Endothelial cell of umbilical vein (primary cell): ENCODE results near the gene SNPH. TPM values are rescaled to one million over a fixed set of nuclear protein-coding genes. Genes with fewer than 3 reads are reported as not detected.

Experiments used
- BruUV-seq: library from RNA; stranded (reverse); fragments of 400-500 nt; replicated peaks from 2 replicates; lab custom pipeline; 2021; lab: Mats Ljungman, UMichigan
- CTCF ChIA-PET: fragments of 300-600, 350-600 bp; sonication (Branson Sonifier 250); formaldehyde crosslinking; loops from one replicate; lab custom pipeline; 2021; ENCODE audit warnings: antibody characterized with exemption, inconsistent platforms; lab: Charles Lee
- POLR2A ChIA-PET: fragments of 300-600, 350-600 bp; sonication (Branson Sonifier 250); formaldehyde crosslinking; loops from one replicate; lab custom pipeline; 2021; ENCODE audit warnings: antibody characterized with exemption, inconsistent platforms; lab: Charles Lee
- DNase-seq: peaks from one replicate; pipeline ENCODE4 v3.0.0-alpha.2; 2011; ENCODE audit warnings: low read depth, low spot score
- FAIRE-seq: peaks from 2 replicates; lab custom pipeline; 2011; peaks lifted over from hg19 to GRCh38; lab: Jason Lieb, UNC
- H2AFZ ChIP-seq: 2 replicates; pipeline ENCODE4 v1.6.0; 2012; ENCODE audit warnings: low read depth, low read length, control low read depth, inconsistent platforms
- H3K27ac ChIP-seq: 2 replicates; pipeline ENCODE4 v1.5.1; 2011; ENCODE audit warnings: low read depth, mild to moderate bottlenecking, control low read depth, low read length, moderate library complexity; ENCODE audit not compliant: insufficient read depth
- H3K27me3 ChIP-seq, 2 experiments: 2 replicates each; pipeline versions ENCODE4 v1.6.0 to v1.6.1; 2011; ENCODE audit warnings: low read length in 2 of 2, mixed read lengths in 1 of 2; ENCODE audit not compliant: control insufficient read depth in 2 of 2, insufficient read depth in 2 of 2
- H3K36me3 ChIP-seq, 2 experiments: 2 replicates in 1 of 2; 3 replicates in 1 of 2; pipeline ENCODE4 v1.5.1; 2011; ENCODE audit warnings: low read length in 2 of 2, mild to moderate bottlenecking in 1 of 2, moderate library complexity in 1 of 2; ENCODE audit not compliant: control insufficient read depth in 2 of 2, insufficient read depth in 2 of 2; ENCODE audit errors: extremely low read depth in 1 of 2
- H3K4me1 ChIP-seq: 3 replicates; pipeline ENCODE4 v1.5.1; 2011; ENCODE audit warnings: mild to moderate bottlenecking, low read length; ENCODE audit not compliant: control insufficient read depth, insufficient read depth; ENCODE audit errors: extremely low read depth
- H3K4me2 ChIP-seq: 2 replicates; pipeline ENCODE4 v1.6.1; 2011; ENCODE audit warnings: low read length, control low read depth, mixed read lengths; ENCODE audit not compliant: insufficient read depth
- H3K4me3 ChIP-seq, 3 experiments: fragments of 200-600 bp in 1 of 3; sonication (generic), shearing (Covaris generic) in 1 of 3; replicated peaks in 1 of 3; 2 replicates each; pipeline ENCODE4 v1.5.1; 2011 to 2016; ENCODE audit warnings: control low read depth in 3 of 3, low read length in 3 of 3, mild to moderate bottlenecking in 2 of 3, inconsistent platforms in 1 of 3, low read depth in 1 of 3, moderate library complexity in 1 of 3; ENCODE audit not compliant: insufficient read depth in 1 of 3
- H3K79me2 ChIP-seq: 2 replicates; pipeline ENCODE4 v1.6.0; 2012; ENCODE audit warnings: low read length, inconsistent platforms; ENCODE audit not compliant: control insufficient read depth, insufficient read depth
- H3K9ac ChIP-seq: replicated peaks from 2 replicates; pipeline ENCODE3; 2011; ENCODE audit warnings: low read length, control low read depth; ENCODE audit not compliant: insufficient read depth; ENCODE audit errors: extremely low read depth
- H3K9me1 ChIP-seq: replicated peaks from 3 replicates; pipeline ENCODE4 v1.6.0; 2011; ENCODE audit warnings: mild to moderate bottlenecking, low read length; ENCODE audit not compliant: control insufficient read depth, insufficient read depth; ENCODE audit errors: extremely low read depth
- H3K9me3 ChIP-seq: replicated peaks from 2 replicates; pipeline ENCODE4 v1.5.1; 2012; ENCODE audit warnings: low read length, inconsistent platforms; ENCODE audit not compliant: control insufficient read depth, insufficient read depth
- H4K20me1 ChIP-seq: replicated peaks from 2 replicates; pipeline ENCODE3; 2011; ENCODE audit warnings: mild to moderate bottlenecking, low read length; ENCODE audit not compliant: control insufficient read depth, insufficient read depth; ENCODE audit errors: extremely low read depth
- EZH2 ChIP-seq: IDR thresholded peaks from 2 replicates; pipeline ENCODE4 v1.6.1; 2012; ENCODE audit warnings: borderline replicate concordance, low read depth, mild to moderate bottlenecking, moderate library complexity, low read length, inconsistent platforms; ENCODE audit not compliant: severe bottlenecking
- FOS ChIP-seq: IDR thresholded peaks from 2 replicates; pipeline ENCODE4 v1.6.1; 2011; ENCODE audit warnings: mild to moderate bottlenecking, low read length, moderate library complexity, borderline replicate concordance; ENCODE audit not compliant: insufficient read depth
- GATA2 ChIP-seq: IDR thresholded peaks from 2 replicates; pipeline ENCODE4 v1.7.0; 2011; ENCODE audit warnings: low read depth, mild to moderate bottlenecking, moderate library complexity, mixed read lengths, low read length; ENCODE audit not compliant: insufficient read length, insufficient read depth
- JUN ChIP-seq: IDR thresholded peaks from 2 replicates; pipeline ENCODE4 v1.6.1; 2011; ENCODE audit warnings: borderline replicate concordance, low read depth; ENCODE audit not compliant: insufficient read length, insufficient read depth
- MYC ChIP-seq: IDR thresholded peaks from one replicate; pipeline ENCODE4 v1.6.1; 2011; ENCODE audit warnings: mild to moderate bottlenecking, low read depth, low read length
- POLR2A ChIP-seq: IDR thresholded peaks from 2 replicates; pipeline ENCODE4 v1.6.1; 2012; ENCODE audit warnings: low read depth, mild to moderate bottlenecking, control low read depth, low read length
- POLR2AphosphoS5 ChIP-seq: IDR thresholded peaks from 2 replicates; pipeline ENCODE4 v1.6.1; 2012; ENCODE audit warnings: low read depth, mild to moderate bottlenecking, control low read depth, low read length, moderate library complexity; ENCODE audit not compliant: insufficient read depth
- dilution Hi-C: fragments of 300-500 bp; cut with MboI; formaldehyde crosslinking; loops from one replicate; pipeline ENCODE4 v1.15.0; 2019; ENCODE audit warnings: low sequenced_read_pairs; ENCODE audit not compliant: extremely low pct_ligation_motif_present
- intact Hi-C: fragments of 100-400 bp; cut with micrococcal nuclease; formaldehyde crosslinking; loops from one replicate; pipeline ENCODE4 v1.10.0; 2022
- polyA plus RNA-seq, 4 experiments: library from polyadenylated mRNA; depleted of rRNA in 3 of 4; stranded (reverse) in 3 of 4; unstranded in 1 of 4; fragments of >200 nt; gene quantifications; 2 replicates each; pipeline versions ENCODE4 v1.2.1 to v1.2.3, GENCODE V29; 2011 to 2012; ENCODE audit warnings: missing spikeins in 1 of 4
- total RNA-seq: library from RNA; stranded (reverse); gene quantifications from 2 replicates; pipeline ENCODE4 v1.2.3, GENCODE V29; 2021
- TF ChIP-seq, protein P1 (sequence below): IDR thresholded peaks from 2 replicates; pipeline ENCODE4 v1.6.1; 2011; ENCODE audit not compliant: insufficient read depth, insufficient read length
- TF ChIP-seq, protein P2 (sequence below), 2 donors: IDR thresholded peaks; 1 replicate in 1 of 2; 2 replicates in 1 of 2; pipeline ENCODE4 v1.5.1; 2011; ENCODE audit warnings: low read length in 2 of 2, mild to moderate bottlenecking in 2 of 2, moderate library complexity in 2 of 2, control low read depth in 1 of 2, inconsistent platforms in 1 of 2, low read depth in 1 of 2; ENCODE audit not compliant: insufficient read depth in 1 of 2; ENCODE audit errors: extremely low read depth in 1 of 2

Gene SNPH
- total and polyA plus RNA-seq, 2 donors (not counting 3 experiments of a cell fraction or from before 2014, with no cell fraction given), result 2.3 to 5.5 TPM

GRCh38 chr20:1282966-1283365, 16.9 kb downstream of the SNPH start:
- dilution Hi-C loops (no loop called here), intact Hi-C loops (no loop called here)
- no peak overlapping the region for H3K4me2 ChIP-seq
- FAIRE-seq (no peak), DNase-seq (no peak)
- ChIA-PET POLR2A (no interaction called here), CTCF (interaction anchor here (0.6 to 1.2 kb wide), 2 partner anchors 8 to 10 kb away, joined by 3 read pairs; no protein-coding TSS in a partner anchor)
- no peaks in the 10 kb centered on the region for H3K4me1 ChIP-seq
- H3K4me3 ChIP-seq, result no peak overlapping the region
- no peaks in the 10 kb centered on the region for H3K9me1 ChIP-seq
- H3K79me2 ChIP-seq, result no peaks in the 10 kb centered on the region
- H4K20me1 ChIP-seq, result no peaks in the 10 kb centered on the region
- no TSS peak for BruUV-seq
- no peak overlapping the region for H3K9ac ChIP-seq
- H3K27ac ChIP-seq, result no peak overlapping the region
- no peak for TF ChIP-seq FOS
- no peak for TF ChIP-seq EZH2
- TF ChIP-seq POLR2AphosphoS5, result no peak
- TF ChIP-seq MYC, result no peak
- no peak for TF ChIP-seq JUN
- TF ChIP-seq POLR2A, result no peak
- TF ChIP-seq, protein P1, sequence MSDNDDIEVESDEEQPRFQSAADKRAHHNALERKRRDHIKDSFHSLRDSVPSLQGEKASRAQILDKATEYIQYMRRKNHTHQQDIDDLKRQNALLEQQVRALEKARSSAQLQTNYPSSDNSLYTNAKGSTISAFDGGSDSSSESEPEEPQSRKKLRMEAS, result no peak
- no peak for TF ChIP-seq GATA2
- TF ChIP-seq, protein P2, sequence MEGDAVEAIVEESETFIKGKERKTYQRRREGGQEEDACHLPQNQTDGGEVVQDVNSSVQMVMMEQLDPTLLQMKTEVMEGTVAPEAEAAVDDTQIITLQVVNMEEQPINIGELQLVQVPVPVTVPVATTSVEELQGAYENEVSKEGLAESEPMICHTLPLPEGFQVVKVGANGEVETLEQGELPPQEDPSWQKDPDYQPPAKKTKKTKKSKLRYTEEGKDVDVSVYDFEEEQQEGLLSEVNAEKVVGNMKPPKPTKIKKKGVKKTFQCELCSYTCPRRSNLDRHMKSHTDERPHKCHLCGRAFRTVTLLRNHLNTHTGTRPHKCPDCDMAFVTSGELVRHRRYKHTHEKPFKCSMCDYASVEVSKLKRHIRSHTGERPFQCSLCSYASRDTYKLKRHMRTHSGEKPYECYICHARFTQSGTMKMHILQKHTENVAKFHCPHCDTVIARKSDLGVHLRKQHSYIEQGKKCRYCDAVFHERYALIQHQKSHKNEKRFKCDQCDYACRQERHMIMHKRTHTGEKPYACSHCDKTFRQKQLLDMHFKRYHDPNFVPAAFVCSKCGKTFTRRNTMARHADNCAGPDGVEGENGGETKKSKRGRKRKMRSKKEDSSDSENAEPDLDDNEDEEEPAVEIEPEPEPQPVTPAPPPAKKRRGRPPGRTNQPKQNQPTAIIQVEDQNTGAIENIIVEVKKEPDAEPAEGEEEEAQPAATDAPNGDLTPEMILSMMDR (IDR thresholded peaks at IDR 0.05; ENCODE audit: extremely low read depth in 1 of 2, insufficient read depth in 1 of 2, low read depth in 1 of 2, low read length in 2 of 2), result no peak
- H2AFZ ChIP-seq, result no peak overlapping the region
- H3K27me3 ChIP-seq, result no peaks in the 10 kb centered on the region
- no peaks in the 10 kb centered on the region for H3K36me3 ChIP-seq
- no peaks in the 10 kb centered on the region for H3K9me3 ChIP-seq
